ENCODE measurements around the gene FGD3.
"Not testable (repeated sequence)": the region's sequence is repeated elsewhere in the genome, so short reads cannot be mapped to it uniquely, and the experiment has no call there.

Gene FGD3

GRCh38 chr9:93005876-93006275 is 58.6 kb downstream of the FGD3 start:
- no peak for DNase-seq (ENCODE audit: low spot score)

DNA sequence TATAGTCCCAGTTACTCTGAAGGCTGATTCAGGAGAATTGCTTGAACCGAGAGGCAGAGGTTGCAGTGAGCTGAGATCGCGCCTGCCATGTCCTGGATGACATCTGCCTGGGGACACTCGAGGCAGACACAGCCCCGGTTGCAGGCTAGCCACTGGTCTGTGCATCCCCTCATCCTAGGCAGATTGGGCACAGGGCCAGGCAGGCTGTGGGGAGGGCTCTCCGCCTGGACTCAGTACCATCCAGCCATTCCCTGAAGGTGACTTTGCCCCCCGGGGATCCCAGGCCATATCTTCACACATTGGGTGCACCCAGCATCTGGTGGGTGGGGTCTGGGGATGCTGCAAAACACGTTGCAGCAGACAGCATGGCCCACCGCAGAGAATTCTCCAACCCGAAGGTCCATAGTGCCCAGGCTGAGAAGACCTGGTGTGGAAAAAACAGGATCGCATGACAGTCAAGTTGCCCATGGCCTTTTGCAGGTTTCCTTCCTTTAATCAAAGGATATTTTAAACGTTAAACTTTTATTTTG is 60.3 kb downstream of the FGD3 start:
- DNase-seq (ENCODE audit: low spot score): no peak

DNA sequence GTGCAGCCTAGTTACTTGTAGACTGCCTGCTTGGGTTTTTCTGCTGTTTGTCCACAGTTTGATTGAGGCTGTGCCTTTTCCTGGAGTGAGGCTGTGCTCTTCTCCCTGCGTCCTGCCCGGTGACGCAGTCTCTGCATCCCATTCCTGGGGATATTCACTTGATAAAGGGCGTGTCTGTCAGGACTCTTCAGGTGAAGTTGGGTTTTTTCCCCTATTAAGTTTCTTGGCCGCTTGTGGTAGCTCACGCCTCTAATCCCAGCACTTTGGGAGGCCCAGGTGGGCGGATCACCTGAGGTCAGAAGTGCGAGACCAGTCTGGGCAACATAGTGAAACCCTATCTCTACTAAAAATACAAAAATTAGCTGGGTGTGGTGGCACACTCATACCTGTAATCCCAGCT is 61.1 kb downstream of the FGD3 start:
- DNase-seq (ENCODE audit: low spot score): no peak

GRCh38 chr9:93009337-93010015 is 62.2 kb downstream of the FGD3 start:
- DNase-seq (ENCODE audit: low spot score): no peak

DNA sequence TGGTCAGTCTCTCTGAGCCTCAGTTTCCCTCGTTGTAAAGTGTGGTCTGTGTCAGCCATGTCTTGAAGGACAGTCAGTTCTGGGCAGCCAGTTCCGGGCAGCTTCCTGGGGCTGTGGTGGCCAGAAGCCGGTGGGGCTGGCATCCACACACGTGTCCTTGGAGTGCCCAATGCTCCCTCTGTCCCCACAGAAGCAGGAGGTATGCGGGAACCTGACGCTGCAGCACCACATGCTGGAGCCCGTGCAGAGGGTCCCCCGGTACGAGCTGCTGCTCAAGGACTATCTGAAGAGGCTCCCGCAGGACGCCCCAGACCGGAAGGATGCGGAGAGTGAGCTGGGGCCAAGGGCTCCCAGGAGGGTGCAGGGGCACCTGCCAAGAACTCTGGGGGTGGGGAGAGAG is 62.7 kb downstream of the FGD3 start:
- no peak for DNase-seq (ENCODE audit: low spot score)

DNA sequence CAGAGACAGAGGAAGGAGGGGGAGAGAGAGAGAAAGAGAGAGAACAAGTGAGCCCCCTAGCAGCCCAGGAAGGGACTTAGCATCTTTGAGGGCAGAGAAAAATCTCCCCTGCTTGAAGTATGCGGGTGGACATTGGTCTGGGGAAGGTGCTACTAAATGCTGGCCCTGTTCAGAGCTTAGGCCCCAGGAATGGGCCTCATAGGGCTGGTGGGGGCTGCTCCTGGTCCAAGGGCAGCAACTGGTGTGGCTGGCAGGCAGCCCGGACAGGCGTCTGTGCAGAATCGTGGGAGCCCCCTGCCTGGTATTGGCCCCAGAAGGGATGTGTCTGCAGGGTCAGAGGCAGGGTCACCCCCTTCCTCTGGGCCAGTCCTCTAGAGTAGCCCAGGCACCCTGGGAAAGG is 63.4 kb downstream of the FGD3 start:
- DNase-seq (ENCODE audit: low spot score): peak; percentile 41

DNA sequence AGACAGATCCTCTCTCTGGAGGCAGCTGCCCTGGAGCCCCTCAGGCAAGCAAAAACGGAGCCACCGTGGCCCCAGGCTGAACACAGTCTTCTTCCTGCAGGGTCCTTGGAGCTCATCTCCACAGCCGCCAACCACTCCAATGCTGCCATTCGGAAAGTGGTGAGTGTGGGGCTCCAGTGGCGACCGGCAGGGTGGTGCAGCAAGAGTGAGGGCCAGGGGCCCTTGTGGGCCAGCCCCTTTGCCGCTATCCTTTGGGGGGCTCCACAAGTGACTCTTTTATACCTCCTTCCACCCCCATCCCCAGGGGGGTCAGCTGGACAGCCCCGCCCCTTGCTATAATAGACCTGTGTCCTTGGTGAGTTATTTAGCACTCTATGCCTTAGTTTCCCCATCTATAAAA is 63.8 kb downstream of the FGD3 start:
- no peak for DNase-seq (ENCODE audit: low spot score)

DNA sequence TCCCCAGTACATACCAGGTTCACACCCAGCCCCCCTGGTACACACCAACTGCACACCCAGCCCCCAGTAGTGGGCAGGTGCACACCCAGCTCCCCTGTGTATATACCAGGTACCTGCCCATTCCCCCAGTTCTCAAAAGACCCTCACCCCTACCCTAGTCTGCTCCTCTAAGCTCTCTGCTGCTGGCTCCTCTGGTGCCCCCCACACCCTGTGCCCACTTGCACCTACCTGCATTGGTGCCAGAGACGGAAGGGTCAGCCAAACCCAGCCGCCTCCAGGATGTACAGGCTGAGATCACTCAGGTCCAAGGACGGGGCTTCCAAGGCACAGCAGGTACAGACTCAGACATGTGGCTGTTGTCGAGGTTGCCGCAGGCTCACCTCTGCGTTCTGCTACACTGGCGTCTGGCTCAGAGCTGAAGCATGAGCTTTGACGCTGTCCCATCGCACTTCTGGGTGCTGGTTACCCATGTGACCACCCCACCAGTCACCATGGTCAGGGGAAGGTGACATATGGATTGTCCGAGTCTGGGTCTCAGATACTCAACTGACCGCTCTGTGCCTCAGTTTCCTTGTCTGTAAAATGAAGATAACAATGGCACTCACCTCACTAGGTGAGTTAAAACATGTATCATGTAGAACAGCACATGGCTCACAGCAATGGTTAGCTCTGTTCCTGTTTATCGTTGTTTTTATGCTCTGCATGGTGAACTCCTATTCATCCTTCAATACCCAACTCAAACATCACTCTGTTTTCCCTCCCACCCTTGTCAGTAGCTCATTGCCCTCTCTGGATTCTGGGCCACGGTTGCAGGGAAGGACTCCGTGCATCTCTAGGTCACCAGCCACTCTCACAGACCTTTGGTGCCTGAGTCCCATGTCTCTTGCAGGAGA is 65.9 kb downstream of the FGD3 start:
- DNase-seq (ENCODE audit: low spot score): peak; percentile 29

DNA sequence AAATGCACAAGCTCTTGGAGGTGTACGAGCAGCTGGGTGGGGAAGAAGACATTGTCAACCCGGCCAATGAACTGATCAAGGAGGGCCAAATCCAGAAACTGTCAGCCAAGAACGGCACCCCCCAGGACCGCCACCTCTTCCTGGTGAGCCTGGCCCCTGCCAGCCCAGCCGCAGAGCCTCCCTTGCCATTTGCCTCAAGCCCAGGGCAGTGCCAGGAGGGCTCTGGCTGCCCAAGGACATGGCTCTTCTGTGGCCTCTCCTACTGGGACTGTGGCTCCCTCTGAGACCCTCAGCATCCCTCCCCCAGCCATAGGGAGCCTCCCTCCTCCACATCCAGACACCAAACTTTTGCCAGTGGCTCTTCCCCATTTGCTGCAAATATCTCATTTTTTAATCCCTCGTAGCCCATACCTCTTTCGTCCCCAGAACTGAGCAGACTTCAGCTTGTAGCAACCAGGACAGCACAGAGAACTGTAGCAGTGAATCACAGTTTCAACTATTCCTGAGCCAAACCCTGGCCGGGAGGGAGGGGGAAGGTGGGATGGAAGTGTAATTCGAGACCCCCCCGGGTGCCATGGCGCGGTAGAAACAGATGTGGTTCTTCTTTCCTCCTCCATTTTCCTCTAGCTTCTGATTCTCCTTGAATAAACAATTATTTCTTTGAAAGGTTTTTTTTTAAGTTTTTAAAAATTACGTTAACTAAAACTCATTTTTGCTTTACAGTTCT is 66.7 kb downstream of the FGD3 start:
- DNase-seq (ENCODE audit: low spot score): peak; percentile 28

- not testable (repeated sequence) for DNase-seq (ENCODE audit: low spot score)
Measured at GRCh38 chr9:93015190-93015589, 67.9 kb downstream of the FGD3 start.

DNA sequence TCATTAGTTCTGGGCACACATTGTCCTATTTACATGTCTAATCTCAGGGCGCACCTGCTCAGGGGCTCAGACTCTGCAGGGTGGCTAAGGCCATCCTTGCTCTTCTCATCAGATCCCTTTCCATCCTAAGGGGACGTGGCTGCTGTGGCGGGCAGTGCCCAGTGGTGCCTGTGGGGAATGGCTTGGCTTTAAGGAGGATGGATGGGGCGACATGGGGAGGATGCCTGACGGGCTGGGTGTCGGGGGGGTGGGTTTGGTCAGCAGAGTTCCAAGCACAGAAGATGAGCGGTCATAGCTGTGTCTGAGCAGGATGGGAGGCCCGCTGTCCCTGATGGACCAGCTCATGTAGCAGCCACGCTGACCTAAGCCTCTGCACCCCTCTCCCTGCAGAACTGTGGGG is 70.3 kb downstream of the FGD3 start:
- no peak for DNase-seq (ENCODE audit: low spot score)

DNA sequence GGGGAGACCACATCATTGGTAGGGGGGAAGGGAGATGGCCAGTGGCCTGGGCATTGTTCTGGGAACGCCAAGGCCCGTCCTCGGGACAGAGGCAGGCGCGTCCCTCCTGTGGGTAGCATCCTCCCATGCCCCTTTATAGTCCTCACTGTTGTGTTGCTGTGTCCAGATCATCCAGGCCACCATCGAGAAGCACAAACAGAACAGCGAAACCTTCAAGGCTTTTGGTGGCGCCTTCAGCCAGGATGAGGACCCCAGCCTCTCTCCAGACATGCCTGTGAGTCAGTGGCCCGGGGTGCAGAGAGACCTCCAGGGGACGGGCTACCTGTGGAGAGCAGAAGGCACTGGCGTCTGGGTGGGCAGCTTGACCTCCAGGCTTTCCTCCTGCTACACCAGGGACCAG is 72.8 kb downstream of the FGD3 start:
- no peak for DNase-seq (ENCODE audit: low spot score)

DNA sequence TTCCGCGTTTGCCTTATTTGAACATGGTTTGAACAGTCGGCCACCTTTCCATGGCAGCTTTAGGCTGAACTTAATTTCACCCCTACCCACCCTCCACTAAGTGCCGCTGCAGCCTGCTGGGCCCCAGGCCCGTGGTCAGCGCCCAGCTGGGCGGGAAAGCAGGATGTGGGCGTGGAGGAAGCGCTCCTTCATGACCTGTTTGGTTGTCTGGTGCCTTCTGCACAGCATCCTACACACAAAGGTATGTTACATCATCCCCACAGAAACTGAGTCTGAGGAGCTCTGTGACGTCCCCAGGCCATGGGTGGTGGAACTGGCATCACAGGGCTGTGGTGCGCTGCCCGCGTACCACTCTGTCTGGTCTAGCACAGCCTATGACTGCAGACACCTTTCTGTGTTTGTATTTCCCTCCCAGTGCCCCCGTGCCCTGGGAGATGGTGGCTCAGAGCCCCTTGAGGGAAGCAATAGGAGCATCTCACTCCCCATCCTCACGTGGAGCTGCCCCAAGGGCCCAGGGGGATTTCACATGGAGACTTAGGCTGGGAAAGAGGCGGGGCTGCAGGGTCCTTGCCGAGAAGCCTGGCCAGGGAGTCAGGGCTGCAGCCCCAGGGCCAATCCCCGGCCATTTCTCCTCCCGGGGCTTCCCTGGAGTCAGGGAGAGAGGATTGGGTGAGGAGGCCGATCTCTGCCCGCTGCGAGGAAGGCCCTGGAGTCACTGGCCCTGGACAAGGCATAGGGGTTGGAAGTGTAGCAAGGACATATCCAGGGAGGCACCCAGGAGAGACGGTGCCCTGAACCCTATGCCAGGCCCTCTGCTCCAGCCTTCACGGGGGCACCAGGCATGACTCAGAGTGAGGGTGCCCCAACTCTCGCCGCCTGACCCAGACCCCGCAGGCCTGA is 73.7 kb downstream of the FGD3 start:
- no peak for DNase-seq (ENCODE audit: low spot score)

GRCh38 chr9:93022066-93022465 is 74.7 kb downstream of the FGD3 start:
- DNase-seq (ENCODE audit: low spot score): no peak

- DNase-seq (ENCODE audit: low spot score): no peak
Measured at GRCh38 chr9:93022721-93023520, 75.6 kb downstream of the FGD3 start.

DNA sequence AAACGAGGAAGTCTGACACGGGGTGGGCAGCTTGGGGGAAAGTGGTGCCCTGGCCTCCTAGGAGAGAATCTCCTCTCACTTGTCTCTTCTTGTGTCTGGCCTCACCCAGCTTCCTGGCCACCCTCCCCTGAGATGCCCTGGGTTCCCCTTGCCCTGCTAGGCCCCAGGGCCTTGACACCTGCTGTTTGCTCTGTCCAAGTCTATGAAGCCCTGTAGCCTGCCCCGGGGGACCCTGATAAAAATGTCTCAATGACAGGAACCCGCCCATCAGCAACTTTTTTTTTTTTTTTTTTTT is 76.1 kb downstream of the FGD3 start:
- no peak for DNase-seq (ENCODE audit: low spot score)

GRCh38 chr9:93024646-93024910 is 77.3 kb downstream of the FGD3 start:
- DNase-seq (ENCODE audit: low spot score): no peak

DNA sequence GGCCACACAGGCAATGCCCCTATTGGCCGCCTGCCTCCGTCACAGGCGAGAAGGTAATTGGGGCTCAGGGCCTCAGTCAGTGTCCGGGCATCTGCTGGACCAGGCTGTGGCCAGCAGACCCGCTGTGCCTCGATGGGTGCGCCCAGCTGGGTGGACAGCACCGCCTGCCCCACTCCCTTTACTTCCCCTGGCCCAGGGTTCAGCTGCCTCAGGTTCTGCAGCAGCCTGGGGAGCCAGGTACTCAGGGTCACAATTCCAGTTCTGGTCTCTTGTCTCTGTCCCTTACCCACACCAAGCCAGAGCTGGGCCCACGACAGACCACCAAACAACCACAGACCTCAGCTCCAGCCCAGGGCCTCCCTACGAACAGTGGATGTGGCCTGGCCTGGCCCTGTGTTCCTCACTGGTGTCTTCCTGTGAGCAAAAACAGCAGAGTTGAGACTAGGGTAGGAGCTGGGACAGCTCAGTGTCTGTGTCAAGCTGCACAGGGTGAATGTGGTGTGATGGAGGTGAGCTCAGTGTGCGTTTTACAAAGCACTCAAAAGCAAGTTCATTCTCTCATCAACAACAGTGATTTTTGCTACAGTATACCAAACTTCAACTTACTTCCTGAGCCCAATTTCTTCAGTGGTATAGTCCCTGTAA is 77.8 kb downstream of the FGD3 start:
- DNase-seq (ENCODE audit: low spot score): no peak

GRCh38 chr9:93025736-93026135 is 78.4 kb downstream of the FGD3 start:
- no peak for DNase-seq (ENCODE audit: low spot score)

- DNase-seq (ENCODE audit: low spot score): no peak
Measured at GRCh38 chr9:93026640-93027039, 79.3 kb downstream of the FGD3 start.

- DNase-seq (ENCODE audit: low spot score): no peak
Measured at GRCh38 chr9:93027750-93028149, 80.4 kb downstream of the FGD3 start.

All from ecto neural progenitor cell (in vitro differentiated cells).